PC-3 (cell line): ENCODE measurements around the gene LRBA.

Experiments used
- CTCF ChIP-seq: fragments of 300-600 bp; sonication (generic); conservative IDR thresholded peaks from 2 replicates; pipeline ENCODE4 v1.5.1; 2017; ENCODE audit warnings: antibody characterized with exemption, low read depth, mild to moderate bottlenecking, low read length
- EZH2 ChIP-seq: fragments of 300-600 bp; sonication (generic); IDR thresholded peaks from one replicate; pipeline ENCODE4 v1.6.1; 2017; ENCODE audit warnings: antibody characterized with exemption, mild to moderate bottlenecking, low read length; ENCODE audit not compliant: unreplicated experiment

- no peak for TF ChIP-seq EZH2
- TF ChIP-seq CTCF: no peak
Observed at GRCh38 chr4:150250998-150251651, 764.0 kb downstream of the LRBA start.
